Naive thymus-derived CD4-positive, alpha-beta T cell (primary cell): ENCODE measurements around the gene PPDPF. TPM values are rescaled to one million over a fixed set of nuclear protein-coding genes. Genes with fewer than 3 reads are reported as not detected.

Experiments
- ATAC-seq: fragments of 150-1000 bp; cut with Tn5 transposase; 2 replicates; pipeline ENCODE4 v1.10.0; 2021; ENCODE audit warnings: mild to moderate bottlenecking, moderate library complexity
- CTCF ChIA-PET: fragments of 350-600 bp; sonication (Branson Sonifier 250); formaldehyde crosslinking; loops from one replicate; lab custom pipeline; 2021; ENCODE audit warnings: antibody characterized with exemption; lab: Charles Lee
- POLR2A ChIA-PET: fragments of 350-600 bp; sonication (Branson Sonifier 250); formaldehyde crosslinking; loops from one replicate; lab custom pipeline; 2021; ENCODE audit warnings: antibody characterized with exemption, inconsistent platforms; lab: Charles Lee
- DNase-seq, 9 donors: peaks; one replicate each; pipeline versions ENCODE4 v3.0.0 to v3.0.0-alpha.2; 2020 to 2022; ENCODE audit warnings: mixed read lengths in 1 of 9
- H3K27ac ChIP-seq: one replicate; pipeline ENCODE4 v1.7.0; 2013; ENCODE audit warnings: mild to moderate bottlenecking, low read depth, low read length, moderate library complexity
- H3K27me3 ChIP-seq, 2 donors: one replicate each; pipeline ENCODE4 v1.7.0; 2013; ENCODE audit warnings: low read length in 2 of 2, mild to moderate bottlenecking in 2 of 2, moderate library complexity in 2 of 2; ENCODE audit not compliant: control insufficient read depth in 2 of 2, insufficient read depth in 2 of 2
- H3K36me3 ChIP-seq, 3 experiments: 1 replicate in 2 of 3; 2 replicates in 1 of 3; pipeline ENCODE4 v1.7.0; 2013; ENCODE audit warnings: low read length in 3 of 3, mild to moderate bottlenecking in 3 of 3, moderate library complexity in 1 of 3; ENCODE audit not compliant: insufficient read depth in 3 of 3, control insufficient read depth in 2 of 3
- H3K4me1 ChIP-seq, 2 donors: one replicate each; pipeline ENCODE4 v1.7.0; 2013; ENCODE audit warnings: low read length in 2 of 2, mild to moderate bottlenecking in 2 of 2, moderate library complexity in 1 of 2; ENCODE audit not compliant: control insufficient read depth in 2 of 2, insufficient read depth in 2 of 2
- H3K4me3 ChIP-seq: 2 replicates; pipeline ENCODE4 v1.7.0; 2013; ENCODE audit warnings: mild to moderate bottlenecking, low read length
- H3K9me3 ChIP-seq, 3 experiments: 1 replicate in 2 of 3; 2 replicates in 1 of 3; pipeline ENCODE4 v1.7.0; 2013; ENCODE audit warnings: low read length in 3 of 3; ENCODE audit not compliant: control insufficient read depth in 2 of 3
- H3K27ac Mint-ChIP-seq, 9 donors: one replicate each; pipeline ENCODE4 v1.8.0; 2020 to 2022; ENCODE audit warnings: mixed read lengths in 9 of 9, mild to moderate bottlenecking in 8 of 9, moderate library complexity in 5 of 9, inconsistent platforms in 2 of 9
- H3K27me3 Mint-ChIP-seq, 5 donors: one replicate each; pipeline ENCODE4 v1.8.0; 2021 to 2022; ENCODE audit warnings: mixed read lengths in 5 of 5, mild to moderate bottlenecking in 1 of 5
- H3K36me3 Mint-ChIP-seq, 5 donors: one replicate each; pipeline ENCODE4 v1.8.0; 2020 to 2022; ENCODE audit warnings: mixed read lengths in 5 of 5, mild to moderate bottlenecking in 3 of 5, inconsistent platforms in 1 of 5
- H3K4me1 Mint-ChIP-seq, 7 donors: one replicate each; pipeline ENCODE4 v1.8.0; 2020 to 2022; ENCODE audit warnings: mixed read lengths in 7 of 7, mild to moderate bottlenecking in 3 of 7, inconsistent platforms in 1 of 7
- H3K4me3 Mint-ChIP-seq, 10 donors: one replicate each; pipeline ENCODE4 v1.8.0; 2020 to 2022; ENCODE audit warnings: mild to moderate bottlenecking in 10 of 10, mixed read lengths in 10 of 10, moderate library complexity in 6 of 10, inconsistent platforms in 2 of 10
- H3K9me3 Mint-ChIP-seq, 11 donors: one replicate each; pipeline ENCODE4 v1.8.0; 2020 to 2022; ENCODE audit warnings: mixed read lengths in 11 of 11, mild to moderate bottlenecking in 4 of 11, inconsistent platforms in 1 of 11, moderate library complexity in 1 of 11
- intact Hi-C, 2 donors: fragments of 100-400 bp; cut with micrococcal nuclease; formaldehyde crosslinking; loops; one replicate each; pipeline ENCODE4 v1.15.1; 2023
- polyA plus RNA-seq, 2 donors: library from polyadenylated mRNA; unstranded; fragments of 300-500 nt; fragmentation: Illumina TruSeq; gene quantifications; one replicate each; pipeline ENCODE4 v1.2.3, GENCODE V29; 2021
- total RNA-seq, 6 experiments: library from RNA in 5 of 6; stranded (reverse) in 5 of 6; gene quantifications; 1 replicate in 5 of 6; 2 replicates in 1 of 6; pipeline ENCODE4 v1.2.3 and lab custom pipeline; 2021 to 2026

The PPDPF gene
- total and polyA plus RNA-seq, 7 experiments from 2014 or later: 67.7 to 225 (median 173) TPM

- no peaks in the 10 kb centered on the region for H3K36me3 ChIP-seq
- DNase-seq: no peak
- ChIA-PET POLR2A (interaction anchor here (0.5 to 7.4 kb wide), 18 partner anchors 10 to 1349 kb away, joined by 3 to 89 read pairs (median 4); partner anchors contain the start of genes HELZ2, PPDPF and RTEL1), CTCF (interaction anchor here (0.8 to 3.4 kb wide), 13 partner anchors 9 to 501 kb away, joined by 3 to 18 read pairs (median 5); partner anchors contain the start of genes ARFRP1, LIME1, PPDPF and ZGPAT)
- Mint-ChIP-seq H3K9me3 (no peaks in the 10 kb centered on the region), H3K36me3 (no peaks in the 10 kb centered on the region), H3K4me1 (peaks cover 2 to 11% (median 8%) of the 10 kb centered on the region in 7 donors), H3K27me3 (no peaks in the 10 kb centered on the region), H3K27ac (peak within 1 kb of the TSS; percentile 42 to 91 (median 78)), H3K4me3 (peak within 1 kb of the TSS; percentile 63 to 86 (median 75))
- H3K9me3 ChIP-seq: no peaks in the 10 kb centered on the region
- intact Hi-C loops: loop anchor here (1.0 to 10.0 kb wide), 13 partner anchors 15 to 540 kb away; partner anchors contain the start of genes ARFRP1 (in 1 of the 2), C20orf204 (in 1 of the 2), LIME1 (in 1 of the 2) and PPDPF (in 1 of the 2)
- no peaks in the 10 kb centered on the region for H3K27me3 ChIP-seq
- peak; percentile 14 for ATAC-seq
- peak within 1 kb of the TSS; percentile 68 for H3K4me3 ChIP-seq
- peaks cover 15 to 21% of the 10 kb centered on the region in 2 donors for H3K4me1 ChIP-seq
- peak within 1 kb of the TSS; percentile 83 for H3K27ac ChIP-seq
These were observed 16.5 kb downstream of the PPDPF start, which contains the start of gene PTK6 for GRCh38 chr20:63536997-63537524. Gene PTK6 (minus strand): TSS chr20:63537376. CDS start chr20:63537314, 62 bp downstream.

GRCh38 chr20:63537525-63538203, 17.1 kb downstream of the PPDPF start:
- intact Hi-C loops: loop anchor here (1.0 to 10.0 kb wide), 25 partner anchors 15 to 583 kb away; partner anchors contain the start of genes ARFRP1 (in 2 of the 2), UCKL1 (in 2 of the 2), C20orf204 (in 1 of the 2) and LIME1 (in 1 of the 2)
- Histone ChIP-seq H3K36me3 (no peaks in the 10 kb centered on the region), H3K4me1 (peaks cover 15 to 21% of the 10 kb centered on the region in 2 donors), H3K27ac (peak overlapping the region; percentile 83), H3K4me3 (peak overlapping the region; percentile 68), H3K9me3 (no peaks in the 10 kb centered on the region), H3K27me3 (no peaks in the 10 kb centered on the region)
- H3K9me3 Mint-ChIP-seq: no peaks in the 10 kb centered on the region
- H3K4me1 Mint-ChIP-seq: peaks cover 0 to 11% (median 7%) of the 10 kb centered on the region in 7 donors
- ATAC-seq: peak; percentile 94
- no peaks in the 10 kb centered on the region for H3K27me3 Mint-ChIP-seq
- no peaks in the 10 kb centered on the region for H3K36me3 Mint-ChIP-seq
- peak overlapping the region; percentile 36 to 91 (median 78) for H3K27ac Mint-ChIP-seq
- ChIA-PET CTCF (interaction anchor here (0.7 to 3.4 kb wide), 18 partner anchors 8 to 501 kb away, joined by 3 to 18 read pairs (median 4); partner anchors contain the start of genes ARFRP1, LIME1, PPDPF and ZGPAT), POLR2A (interaction anchor here (0.5 to 7.4 kb wide), 24 partner anchors 10 to 1349 kb away, joined by 3 to 89 read pairs (median 4); partner anchors contain the start of genes GMEB2, LIME1, PPDPF and RTEL1)
- peak overlapping the region; percentile 48 to 86 (median 75) for H3K4me3 Mint-ChIP-seq
- peak; percentile 88 to 97 (median 92) for DNase-seq

GRCh38 chr20:63538204-63539091, 17.9 kb downstream of the PPDPF start:
- peak overlapping the region; percentile 68 for H3K4me3 ChIP-seq
- H3K4me3 Mint-ChIP-seq: peak overlapping the region; percentile 29 to 86 (median 75)
- ChIA-PET POLR2A (interaction anchor here (0.6 to 7.4 kb wide), 23 partner anchors 9 to 693 kb away, joined by 3 to 89 read pairs (median 4); partner anchors contain the start of genes GMEB2, LIME1, PPDPF and RTEL1), CTCF (interaction anchor here (0.7 to 3.4 kb wide), 19 partner anchors 12 to 500 kb away, joined by 3 to 18 read pairs (median 4); partner anchors contain the start of genes ARFRP1, LIME1, PPDPF and ZGPAT)
- no peaks in the 10 kb centered on the region for H3K9me3 ChIP-seq
- H3K27ac Mint-ChIP-seq: peak overlapping the region; percentile 42 to 91 (median 78)
- intact Hi-C loops: loop anchor here (1.0 to 10.0 kb wide), 20 partner anchors 15 to 582 kb away; partner anchors contain the start of genes ARFRP1 (in 2 of the 2), UCKL1 (in 2 of the 2), C20orf204 (in 1 of the 2) and LIME1 (in 1 of the 2)
- DNase-seq (peak in 3 of 9 donors; percentile 38 to 73 (median 56)), ATAC-seq (peak; percentile 28)
- H3K4me1 Mint-ChIP-seq: peaks cover 0 to 11% (median 7%) of the 10 kb centered on the region in 7 donors
- H3K9me3 Mint-ChIP-seq: no peaks in the 10 kb centered on the region
- no peaks in the 10 kb centered on the region for H3K27me3 ChIP-seq
- H3K27me3 Mint-ChIP-seq: no peaks in the 10 kb centered on the region
- H3K27ac ChIP-seq: peak overlapping the region; percentile 83
- H3K36me3 Mint-ChIP-seq: no peaks in the 10 kb centered on the region
- H3K4me1 ChIP-seq: peaks cover 15 to 21% of the 10 kb centered on the region in 2 donors
- H3K36me3 ChIP-seq: no peaks in the 10 kb centered on the region

- peaks cover 4 to 13% (median 11%) of the 10 kb centered on the region in 7 donors for H3K4me1 Mint-ChIP-seq
- ChIA-PET CTCF (interaction anchor here (0.8 to 3.4 kb wide), 9 partner anchors 13 to 499 kb away, joined by 3 to 18 read pairs (median 4); partner anchors contain the start of genes ARFRP1 and ZGPAT), POLR2A (interaction anchor here (0.6 to 7.4 kb wide), 12 partner anchors 9 to 504 kb away, joined by 3 to 89 read pairs (median 4); partner anchors contain the start of genes DNAJC5, HELZ2, PPDPF and SRMS)
- H3K27ac ChIP-seq: peak overlapping the region; percentile 83
- H3K9me3 ChIP-seq: no peaks in the 10 kb centered on the region
- ATAC-seq (no peak), DNase-seq (no peak)
- peak overlapping the region in 2 of 10 donors; percentile 3 to 17 for H3K4me3 Mint-ChIP-seq
- no peaks in the 10 kb centered on the region for H3K9me3 Mint-ChIP-seq
- H3K27ac Mint-ChIP-seq: peak overlapping the region in 1 of 9 donors; percentile 21
- H3K4me1 ChIP-seq: peaks cover 15 to 21% of the 10 kb centered on the region in 2 donors
- H3K27me3 Mint-ChIP-seq: no peaks in the 10 kb centered on the region
- intact Hi-C loops: loop anchor here (5.0 to 10.0 kb wide), 8 partner anchors 168 to 538 kb away; partner anchors contain the start of genes ARFRP1 (in 1 of the 2), C20orf204 (in 1 of the 2), LIME1 (in 1 of the 2) and RGS19 (in 1 of the 2)
- H3K36me3 Mint-ChIP-seq: no peaks in the 10 kb centered on the region
- H3K27me3 ChIP-seq: no peaks in the 10 kb centered on the region
- H3K36me3 ChIP-seq: no peaks in the 10 kb centered on the region
- H3K4me3 ChIP-seq: no peak overlapping the region
These were observed 18.5 kb downstream of the PPDPF start for GRCh38 chr20:63539092-63539430.

- no peak for DNase-seq
- CTCF ChIA-PET: interaction anchor here (0.5 to 3.4 kb wide), 5 partner anchors 13 to 432 kb away, joined by 4 to 18 read pairs (median 4); partner anchors contain the start of genes ARFRP1 and ZGPAT
- intact Hi-C loops: loop anchor here (5.0 to 10.0 kb wide), 8 partner anchors 168 to 538 kb away; partner anchors contain the start of genes ARFRP1 (in 1 of the 2), C20orf204 (in 1 of the 2), LIME1 (in 1 of the 2) and RGS19 (in 1 of the 2)
- Histone ChIP-seq H3K36me3 (no peaks in the 10 kb centered on the region), H3K4me1 (peaks cover 15 to 21% of the 10 kb centered on the region in 2 donors), H3K4me3 (no peak overlapping the region), H3K27me3 (no peaks in the 10 kb centered on the region), H3K9me3 (no peaks in the 10 kb centered on the region), H3K27ac (peak overlapping the region; percentile 83)
- no peak for ATAC-seq
- Mint-ChIP-seq H3K9me3 (no peaks in the 10 kb centered on the region), H3K27ac (peak overlapping the region in 2 of 9 donors; percentile 41 to 59), H3K4me1 (peaks cover 4 to 13% (median 11%) of the 10 kb centered on the region in 7 donors), H3K36me3 (no peaks in the 10 kb centered on the region), H3K4me3 (peak overlapping the region in 2 of 10 donors; percentile 3 to 17), H3K27me3 (no peaks in the 10 kb centered on the region)
- POLR2A ChIA-PET: interaction anchor here (0.6 to 7.4 kb wide), 6 partner anchors 8 to 355 kb away, joined by 3 to 89 read pairs (median 4); partner anchors contain the start of genes DNAJC5, HELZ2, PPDPF and SRMS
These were observed 19.1 kb downstream of the PPDPF start for GRCh38 chr20:63539441-63540370.
